HFF-Myc (cell line): ENCODE measurements around the gene ZMIZ1.

Experiments
- DNase-seq: peaks from one replicate; pipeline ENCODE4 v3.0.0-alpha.2; 2011; ENCODE audit warnings: low read depth; ENCODE audit errors: extremely low read depth
- H3K4me3 ChIP-seq: replicated peaks from 2 replicates; pipeline ENCODE4 v1.5.1; 2011; ENCODE audit warnings: low read depth, mild to moderate bottlenecking, control low read depth, low read length
- CTCF ChIP-seq: IDR thresholded peaks from 2 replicates; pipeline ENCODE4 v1.5.1; 2012; ENCODE audit warnings: mild to moderate bottlenecking, low read depth, low read length, control low read depth; ENCODE audit errors: missing control alignments

The ZMIZ1 gene

GRCh38 chr10:79044846-79045245 lies 23.9 kb upstream of the ZMIZ1 start:
- TF ChIP-seq CTCF: no peak
- DNase-seq: no peak
- H3K4me3 ChIP-seq: no peak overlapping the region

GRCh38 chr10:79045566-79046175 lies 23.1 kb upstream of the ZMIZ1 start:
- TF ChIP-seq CTCF: no peak
- DNase-seq: no peak
- H3K4me3 ChIP-seq: no peak overlapping the region

- DNase-seq: no peak
- no peak for TF ChIP-seq CTCF
- no peak overlapping the region for H3K4me3 ChIP-seq
These were observed 22.4 kb upstream of the ZMIZ1 start for GRCh38 chr10:79046326-79046725.

- H3K4me3 ChIP-seq: no peak overlapping the region
- no peak for DNase-seq
- TF ChIP-seq CTCF: no peak
These were observed 21.8 kb upstream of the ZMIZ1 start for GRCh38 chr10:79046741-79047583.

GRCh38 chr10:79047584-79047874 lies 21.2 kb upstream of the ZMIZ1 start:
- no peak overlapping the region for H3K4me3 ChIP-seq
- DNase-seq: no peak
- no peak for TF ChIP-seq CTCF

- DNase-seq: no peak
These were observed 20.7 kb upstream of the ZMIZ1 start for GRCh38 chr10:79047875-79048638.

More at GRCh38 chr10:79047875-79048638, 20.7 kb upstream of the ZMIZ1 start:
- H3K4me3 ChIP-seq: no peak overlapping the region
- TF ChIP-seq CTCF: no peak
